NCI-H748 (cell line): ENCODE results near the gene SUN5.
A peak's percentile ranks its signal among the peaks of the same experiment; 100 is the strongest.
"Not testable (repeated sequence)": the region's sequence is repeated elsewhere in the genome, so short reads cannot be mapped to it uniquely, and the experiment has no call there.

Source experiments
- DNase-seq: peaks from one replicate; lab custom pipeline; 2025; ENCODE audit not compliant: unreplicated experiment; lab: John Stamatoyannopoulos, UW

Gene SUN5

GRCh38 chr20:32965581-32966373 is 38.5 kb downstream of the SUN5 start:
- DNase-seq: no peak

GRCh38 chr20:32965115-32965514 is 39.1 kb downstream of the SUN5 start:
- DNase-seq: no peak

- DNase-seq: no peak
Observed at GRCh38 chr20:32964575-32964974, 39.7 kb downstream of the SUN5 start.

GRCh38 chr20:32963176-32963575 is 41.1 kb downstream of the SUN5 start:
- no peak for DNase-seq

GRCh38 chr20:32962646-32963045 is 41.6 kb downstream of the SUN5 start:
- not testable (repeated sequence) for DNase-seq

GRCh38 chr20:32962053-32962452 is 42.2 kb downstream of the SUN5 start:
- no peak for DNase-seq

- no peak for DNase-seq
Observed at GRCh38 chr20:32960849-32961731, 43.1 kb downstream of the SUN5 start.

GRCh38 chr20:32960222-32960518 is 44.1 kb downstream of the SUN5 start:
- no peak for DNase-seq

GRCh38 chr20:32959351-32960221 is 44.6 kb downstream of the SUN5 start:
- DNase-seq: no peak

- DNase-seq: no peak
Observed at GRCh38 chr20:32958574-32958973, 45.7 kb downstream of the SUN5 start.

- no peak for DNase-seq
Observed at GRCh38 chr20:32957459-32957858, 46.8 kb downstream of the SUN5 start.

- not testable (repeated sequence) for DNase-seq
Observed at GRCh38 chr20:32950539-32950938, 53.7 kb downstream of the SUN5 start.

- DNase-seq: no peak
Observed at GRCh38 chr20:32946629-32947028, 57.6 kb downstream of the SUN5 start.

GRCh38 chr20:32945710-32946221 is 58.5 kb downstream of the SUN5 start:
- DNase-seq: peak; percentile 25

- DNase-seq: no peak
Observed at GRCh38 chr20:32943490-32944052, 60.7 kb downstream of the SUN5 start.

GRCh38 chr20:32941155-32941885 is 62.9 kb downstream of the SUN5 start:
- no peak for DNase-seq

- DNase-seq: no peak
Observed at GRCh38 chr20:32934580-32934979, 69.7 kb downstream of the SUN5 start.
